MM.1S (cell line): ENCODE measurements around the gene DPP6.

Experiments
- DNase-seq: peaks from one replicate; pipeline ENCODE4 v3.0.0-alpha.2; 2015
- H2AFZ ChIP-seq: fragments of 300-600 bp; sonication (generic); 2 replicates; pipeline ENCODE4 v1.6.0; 2016; ENCODE audit warnings: antibody characterized with exemption, low read length
- H3F3A ChIP-seq: fragments of 300-600 bp; sonication (generic); 2 replicates; pipeline ENCODE4 v1.6.1; 2016; ENCODE audit warnings: mild to moderate bottlenecking, antibody characterized with exemption, low read length, moderate library complexity, mixed read lengths; ENCODE audit not compliant: insufficient read depth
- H3K27ac ChIP-seq: fragments of 300-600 bp; sonication (generic); 2 replicates; pipeline ENCODE4 v1.5.1; 2016; ENCODE audit warnings: mild to moderate bottlenecking, low read length
- H3K27me3 ChIP-seq: fragments of 300-600 bp; sonication (generic); replicated peaks from 2 replicates; pipeline ENCODE4 v1.6.0; 2016; ENCODE audit warnings: low read length; ENCODE audit not compliant: insufficient read depth
- H3K36me3 ChIP-seq: fragments of 300-600 bp; sonication (generic); replicated peaks from 2 replicates; pipeline ENCODE4 v1.6.1; 2016; ENCODE audit warnings: mild to moderate bottlenecking, low read length, mixed read lengths; ENCODE audit not compliant: insufficient read depth
- H3K4me1 ChIP-seq: fragments of 300-600 bp; sonication (generic); 2 replicates; pipeline ENCODE4 v1.6.1; 2016; ENCODE audit warnings: low read length, mixed read lengths
- H3K4me2 ChIP-seq: fragments of 300-600 bp; sonication (generic); 2 replicates; pipeline ENCODE4 v1.6.0; 2016; ENCODE audit warnings: low read depth, low read length
- H3K4me3 ChIP-seq: fragments of 300-600 bp; sonication (generic); 2 replicates; pipeline ENCODE4 v1.5.1; 2016; ENCODE audit warnings: low read length, mixed read lengths
- H3K79me2 ChIP-seq: fragments of 300-600 bp; sonication (generic); 2 replicates; pipeline ENCODE4 v1.6.1; 2016; ENCODE audit warnings: mixed run types, low read length, mixed read lengths
- H3K9ac ChIP-seq: fragments of 300-600 bp; sonication (generic); 2 replicates; pipeline ENCODE4 v1.6.1; 2016; ENCODE audit warnings: low read length, mixed read lengths
- H3K9me2 ChIP-seq: fragments of 300-600 bp; sonication (generic); replicated peaks from 2 replicates; pipeline ENCODE4 v1.6.1; 2016; ENCODE audit warnings: mild to moderate bottlenecking, low read length, mixed read lengths; ENCODE audit not compliant: insufficient read depth
- H3K9me3 ChIP-seq: fragments of 300-600 bp; sonication (generic); replicated peaks from 2 replicates; pipeline ENCODE4 v1.6.1; 2016; ENCODE audit warnings: mild to moderate bottlenecking, low read length, mixed read lengths; ENCODE audit not compliant: insufficient read depth
- H4K20me1 ChIP-seq: fragments of 300-600 bp; sonication (generic); 2 replicates; pipeline ENCODE4 v1.6.1; 2016; ENCODE audit warnings: mild to moderate bottlenecking, low read length, moderate library complexity, mixed read lengths; ENCODE audit not compliant: insufficient read depth
- EZH2 ChIP-seq: fragments of 300-600 bp; sonication (generic); optimal IDR thresholded peaks from 2 replicates; pipeline ENCODE3; 2017; ENCODE audit warnings: low read depth, mild to moderate bottlenecking, antibody characterized with exemption, low read length, mixed read lengths
- EZH2phosphoT487 ChIP-seq: fragments of 300-600 bp; sonication (generic); IDR thresholded peaks from 2 replicates; pipeline ENCODE4 v1.6.1; 2018; ENCODE audit warnings: antibody characterized with exemption, low read length
- TF ChIP-seq, protein P1 (sequence below): fragments of 300-600 bp; sonication (generic); IDR thresholded peaks from 2 replicates; pipeline ENCODE4 v1.5.1; 2016; ENCODE audit warnings: antibody characterized with exemption, low read length, mixed read lengths

DPP6 gene

GRCh38 chr7:154566877-154567276 lies 514.7 kb downstream of the DPP6 start:
- TF ChIP-seq EZH2phosphoT487 (no peak), EZH2 (no peak)
- TF ChIP-seq, protein P1, sequence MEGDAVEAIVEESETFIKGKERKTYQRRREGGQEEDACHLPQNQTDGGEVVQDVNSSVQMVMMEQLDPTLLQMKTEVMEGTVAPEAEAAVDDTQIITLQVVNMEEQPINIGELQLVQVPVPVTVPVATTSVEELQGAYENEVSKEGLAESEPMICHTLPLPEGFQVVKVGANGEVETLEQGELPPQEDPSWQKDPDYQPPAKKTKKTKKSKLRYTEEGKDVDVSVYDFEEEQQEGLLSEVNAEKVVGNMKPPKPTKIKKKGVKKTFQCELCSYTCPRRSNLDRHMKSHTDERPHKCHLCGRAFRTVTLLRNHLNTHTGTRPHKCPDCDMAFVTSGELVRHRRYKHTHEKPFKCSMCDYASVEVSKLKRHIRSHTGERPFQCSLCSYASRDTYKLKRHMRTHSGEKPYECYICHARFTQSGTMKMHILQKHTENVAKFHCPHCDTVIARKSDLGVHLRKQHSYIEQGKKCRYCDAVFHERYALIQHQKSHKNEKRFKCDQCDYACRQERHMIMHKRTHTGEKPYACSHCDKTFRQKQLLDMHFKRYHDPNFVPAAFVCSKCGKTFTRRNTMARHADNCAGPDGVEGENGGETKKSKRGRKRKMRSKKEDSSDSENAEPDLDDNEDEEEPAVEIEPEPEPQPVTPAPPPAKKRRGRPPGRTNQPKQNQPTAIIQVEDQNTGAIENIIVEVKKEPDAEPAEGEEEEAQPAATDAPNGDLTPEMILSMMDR, result peak; percentile 32
- H3F3A ChIP-seq, result no peaks in the 10 kb centered on the region
- DNase-seq, result no peak
- no peaks in the 10 kb centered on the region for H3K27me3 ChIP-seq
- no peaks in the 10 kb centered on the region for H3K4me1 ChIP-seq
- H3K4me2 ChIP-seq, result no peak overlapping the region
- no peaks in the 10 kb centered on the region for H4K20me1 ChIP-seq
- no peaks in the 10 kb centered on the region for H3K36me3 ChIP-seq
- H3K9ac ChIP-seq, result no peak overlapping the region
- no peak overlapping the region for H2AFZ ChIP-seq
- no peaks in the 10 kb centered on the region for H3K9me2 ChIP-seq
- H3K79me2 ChIP-seq, result no peaks in the 10 kb centered on the region
- H3K4me3 ChIP-seq, result no peak overlapping the region
- H3K27ac ChIP-seq, result no peak overlapping the region
- no peaks in the 10 kb centered on the region for H3K9me3 ChIP-seq

DNA sequence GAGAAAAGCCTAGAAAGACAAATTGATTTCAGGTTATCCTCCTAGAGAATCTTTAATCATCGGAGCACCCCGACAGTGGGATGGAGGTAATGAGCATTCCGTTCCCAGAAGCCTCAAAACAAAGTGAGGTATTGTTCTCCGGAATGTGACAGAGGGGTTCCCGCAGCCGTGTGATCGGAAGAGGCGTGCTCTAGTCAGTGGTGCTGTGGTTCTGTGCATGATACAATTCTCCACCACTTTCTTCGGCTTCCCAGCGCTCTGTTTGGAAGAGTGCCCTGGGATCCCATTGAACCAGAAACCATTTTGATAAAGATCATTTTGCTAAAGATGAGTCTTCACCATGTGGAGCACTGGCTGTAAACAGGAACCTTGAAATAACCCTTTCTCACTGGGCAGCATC lies 516.1 kb downstream of the DPP6 start:
- Histone ChIP-seq H2AFZ (no peak overlapping the region), H4K20me1 (no peaks in the 10 kb centered on the region), H3K36me3 (no peaks in the 10 kb centered on the region), H3K9ac (no peak overlapping the region), H3K9me3 (no peaks in the 10 kb centered on the region), H3F3A (no peaks in the 10 kb centered on the region), H3K27ac (no peak overlapping the region), H3K9me2 (no peaks in the 10 kb centered on the region), H3K27me3 (no peaks in the 10 kb centered on the region), H3K4me2 (no peak overlapping the region), H3K4me1 (no peaks in the 10 kb centered on the region), H3K79me2 (no peaks in the 10 kb centered on the region), H3K4me3 (no peak overlapping the region)
- TF ChIP-seq, protein P1, result no peak
- TF ChIP-seq EZH2phosphoT487 (no peak), EZH2 (no peak)
- no peak for DNase-seq

- Histone ChIP-seq H3K4me3 (no peak overlapping the region), H3K79me2 (no peaks in the 10 kb centered on the region), H3F3A (no peaks in the 10 kb centered on the region), H3K4me1 (no peaks in the 10 kb centered on the region), H3K27ac (no peak overlapping the region), H3K9me3 (no peaks in the 10 kb centered on the region), H2AFZ (no peak overlapping the region), H4K20me1 (no peaks in the 10 kb centered on the region), H3K27me3 (no peaks in the 10 kb centered on the region), H3K9ac (no peak overlapping the region), H3K4me2 (no peak overlapping the region), H3K9me2 (no peaks in the 10 kb centered on the region), H3K36me3 (no peaks in the 10 kb centered on the region)
- DNase-seq, result no peak
- TF ChIP-seq, protein P1, result no peak
- TF ChIP-seq EZH2phosphoT487 (no peak), EZH2 (no peak)
These were observed 517.7 kb downstream of the DPP6 start for GRCh38 chr7:154569916-154570315.

- H3K4me1 ChIP-seq, result no peaks in the 10 kb centered on the region
- H2AFZ ChIP-seq, result no peak overlapping the region
- no peaks in the 10 kb centered on the region for H3F3A ChIP-seq
- H3K4me2 ChIP-seq, result no peak overlapping the region
- H3K27ac ChIP-seq, result no peak overlapping the region
- TF ChIP-seq EZH2phosphoT487, result no peak
- TF ChIP-seq, protein P1, result no peak
- no peak for TF ChIP-seq EZH2
- no peaks in the 10 kb centered on the region for H3K9me3 ChIP-seq
- no peaks in the 10 kb centered on the region for H3K79me2 ChIP-seq
- no peak overlapping the region for H3K4me3 ChIP-seq
- H4K20me1 ChIP-seq, result no peaks in the 10 kb centered on the region
- no peak for DNase-seq
- no peaks in the 10 kb centered on the region for H3K9me2 ChIP-seq
- no peak overlapping the region for H3K9ac ChIP-seq
- no peaks in the 10 kb centered on the region for H3K36me3 ChIP-seq
- no peaks in the 10 kb centered on the region for H3K27me3 ChIP-seq
These were observed 519.6 kb downstream of the DPP6 start for GRCh38 chr7:154571772-154572171.
